NCI-H1417 (cell line): ENCODE measurements around the gene MRGPRG.
"Not testable (repeated sequence)": the region's sequence is repeated elsewhere in the genome, so short reads cannot be mapped to it uniquely, and the experiment has no call there.

ENCODE experiments used
- DNase-seq, 3 experiments: peaks; one replicate each; lab custom pipeline; 2025; lab: John Stamatoyannopoulos, UW

MRGPRG gene

GRCh38 chr11:3176487-3176886 lies 42.1 kb downstream of the MRGPRG start:
- no peak for DNase-seq

- no peak for DNase-seq
These were observed 43.4 kb downstream of the MRGPRG start for GRCh38 chr11:3175194-3175593.

- no peak for DNase-seq
These were observed 44.2 kb downstream of the MRGPRG start for GRCh38 chr11:3174387-3174786.

- DNase-seq: no peak
These were observed 44.8 kb downstream of the MRGPRG start for GRCh38 chr11:3173795-3174194.

GRCh38 chr11:3171931-3172560 lies 46.6 kb downstream of the MRGPRG start:
- no peak for DNase-seq

GRCh38 chr11:3170756-3171650 lies 47.6 kb downstream of the MRGPRG start:
- DNase-seq: no peak

- DNase-seq: peak in 1 of 3 experiments; percentile 8
These were observed 48.4 kb downstream of the MRGPRG start for GRCh38 chr11:3170044-3170755.

GRCh38 chr11:3169255-3170043 lies 49.2 kb downstream of the MRGPRG start:
- peak in 1 of 3 experiments; percentile 22 for DNase-seq

GRCh38 chr11:3168742-3169254 lies 49.8 kb downstream of the MRGPRG start:
- DNase-seq: not testable (repeated sequence)
